ENCODE data around the gene CADPS.

The CADPS gene

GRCh38 chr3:62482961-62483360 lies 392.3 kb downstream of the CADPS start:
- DNase-seq, result no peak

GRCh38 chr3:62481962-62482361 lies 393.3 kb downstream of the CADPS start:
- no peak for DNase-seq

GRCh38 chr3:62480056-62480455 lies 395.2 kb downstream of the CADPS start:
- DNase-seq, result no peak

GRCh38 chr3:62479326-62479725 lies 395.9 kb downstream of the CADPS start:
- DNase-seq, result no peak

GRCh38 chr3:62475306-62475705 lies 399.9 kb downstream of the CADPS start:
- DNase-seq, result no peak

GRCh38 chr3:62467966-62468722 lies 407.1 kb downstream of the CADPS start:
- DNase-seq, result no peak

- no peak for DNase-seq
Measured at GRCh38 chr3:62462788-62463187, 412.4 kb downstream of the CADPS start.

GRCh38 chr3:62462104-62462762 lies 413.0 kb downstream of the CADPS start:
- DNase-seq, result no peak

GRCh38 chr3:62454916-62455315 lies 420.3 kb downstream of the CADPS start:
- no peak for DNase-seq

- no peak for DNase-seq
Measured at GRCh38 chr3:62453448-62453847, 421.8 kb downstream of the CADPS start.

- DNase-seq, result no peak
Measured at GRCh38 chr3:62451211-62451887, 423.9 kb downstream of the CADPS start.

- no peak for DNase-seq
Measured at GRCh38 chr3:62446337-62446940, 428.8 kb downstream of the CADPS start.

GRCh38 chr3:62445275-62445674 lies 429.9 kb downstream of the CADPS start:
- peak; percentile 6 for DNase-seq

GRCh38 chr3:62439978-62440377 lies 435.2 kb downstream of the CADPS start:
- DNase-seq, result no peak

- DNase-seq, result no peak
Measured at GRCh38 chr3:62439176-62439813, 435.9 kb downstream of the CADPS start.

GRCh38 chr3:62436785-62437184 lies 438.4 kb downstream of the CADPS start:
- no peak for DNase-seq

GRCh38 chr3:62433396-62433795 lies 441.8 kb downstream of the CADPS start:
- DNase-seq, result no peak

GRCh38 chr3:62421207-62421606 lies 454.0 kb downstream of the CADPS start:
- DNase-seq, result no peak

- DNase-seq, result no peak
Measured at GRCh38 chr3:62416144-62416543, 459.1 kb downstream of the CADPS start.

- no peak for DNase-seq
Measured at GRCh38 chr3:62415312-62415801, 459.9 kb downstream of the CADPS start.

GRCh38 chr3:62414786-62415185 lies 460.4 kb downstream of the CADPS start:
- DNase-seq, result no peak

- no peak for DNase-seq
Measured at GRCh38 chr3:62413687-62414086, 461.5 kb downstream of the CADPS start.

- no peak for DNase-seq
Measured at GRCh38 chr3:62406945-62407344, 468.3 kb downstream of the CADPS start.

Measured in RPMI8226 (cell line).